Endothelial cell of umbilical vein (primary cell): Measurements from ENCODE around the gene MRPS6. TPM values are rescaled to one million over a fixed set of nuclear protein-coding genes. Genes with fewer than 3 reads are reported as not detected.

Experiments
- BruUV-seq: library from RNA; stranded (reverse); fragments of 400-500 nt; replicated peaks from 2 replicates; lab custom pipeline; 2021; lab: Mats Ljungman, UMichigan
- CTCF ChIA-PET: fragments of 300-600, 350-600 bp; sonication (Branson Sonifier 250); formaldehyde crosslinking; loops from one replicate; lab custom pipeline; 2021; ENCODE audit warnings: antibody characterized with exemption, inconsistent platforms; lab: Charles Lee
- POLR2A ChIA-PET: fragments of 300-600, 350-600 bp; sonication (Branson Sonifier 250); formaldehyde crosslinking; loops from one replicate; lab custom pipeline; 2021; ENCODE audit warnings: antibody characterized with exemption, inconsistent platforms; lab: Charles Lee
- DNase-seq: peaks from one replicate; pipeline ENCODE4 v3.0.0-alpha.2; 2011; ENCODE audit warnings: low read depth, low spot score
- FAIRE-seq: peaks from 2 replicates; lab custom pipeline; 2011; peaks lifted over from hg19 to GRCh38; lab: Jason Lieb, UNC
- H2AFZ ChIP-seq: 2 replicates; pipeline ENCODE4 v1.6.0; 2012; ENCODE audit warnings: low read depth, low read length, control low read depth, inconsistent platforms
- H3K27ac ChIP-seq: 2 replicates; pipeline ENCODE4 v1.5.1; 2011; ENCODE audit warnings: low read depth, mild to moderate bottlenecking, control low read depth, low read length, moderate library complexity; ENCODE audit not compliant: insufficient read depth
- H3K27me3 ChIP-seq, 2 experiments: 2 replicates each; pipeline versions ENCODE4 v1.6.0 to v1.6.1; 2011; ENCODE audit warnings: low read length in 2 of 2, mixed read lengths in 1 of 2; ENCODE audit not compliant: control insufficient read depth in 2 of 2, insufficient read depth in 2 of 2
- H3K36me3 ChIP-seq, 2 experiments: 2 replicates in 1 of 2; 3 replicates in 1 of 2; pipeline ENCODE4 v1.5.1; 2011; ENCODE audit warnings: low read length in 2 of 2, mild to moderate bottlenecking in 1 of 2, moderate library complexity in 1 of 2; ENCODE audit not compliant: control insufficient read depth in 2 of 2, insufficient read depth in 2 of 2; ENCODE audit errors: extremely low read depth in 1 of 2
- H3K4me1 ChIP-seq: 3 replicates; pipeline ENCODE4 v1.5.1; 2011; ENCODE audit warnings: mild to moderate bottlenecking, low read length; ENCODE audit not compliant: control insufficient read depth, insufficient read depth; ENCODE audit errors: extremely low read depth
- H3K4me2 ChIP-seq: 2 replicates; pipeline ENCODE4 v1.6.1; 2011; ENCODE audit warnings: low read length, control low read depth, mixed read lengths; ENCODE audit not compliant: insufficient read depth
- H3K4me3 ChIP-seq, 3 experiments: fragments of 200-600 bp in 1 of 3; sonication (generic), shearing (Covaris generic) in 1 of 3; replicated peaks in 1 of 3; 2 replicates each; pipeline ENCODE4 v1.5.1; 2011 to 2016; ENCODE audit warnings: control low read depth in 3 of 3, low read length in 3 of 3, mild to moderate bottlenecking in 2 of 3, inconsistent platforms in 1 of 3, low read depth in 1 of 3, moderate library complexity in 1 of 3; ENCODE audit not compliant: insufficient read depth in 1 of 3
- H3K79me2 ChIP-seq: 2 replicates; pipeline ENCODE4 v1.6.0; 2012; ENCODE audit warnings: low read length, inconsistent platforms; ENCODE audit not compliant: control insufficient read depth, insufficient read depth
- H3K9ac ChIP-seq: replicated peaks from 2 replicates; pipeline ENCODE3; 2011; ENCODE audit warnings: low read length, control low read depth; ENCODE audit not compliant: insufficient read depth; ENCODE audit errors: extremely low read depth
- H3K9me1 ChIP-seq: replicated peaks from 3 replicates; pipeline ENCODE4 v1.6.0; 2011; ENCODE audit warnings: mild to moderate bottlenecking, low read length; ENCODE audit not compliant: control insufficient read depth, insufficient read depth; ENCODE audit errors: extremely low read depth
- H3K9me3 ChIP-seq: replicated peaks from 2 replicates; pipeline ENCODE4 v1.5.1; 2012; ENCODE audit warnings: low read length, inconsistent platforms; ENCODE audit not compliant: control insufficient read depth, insufficient read depth
- H4K20me1 ChIP-seq: replicated peaks from 2 replicates; pipeline ENCODE3; 2011; ENCODE audit warnings: mild to moderate bottlenecking, low read length; ENCODE audit not compliant: control insufficient read depth, insufficient read depth; ENCODE audit errors: extremely low read depth
- EZH2 ChIP-seq: IDR thresholded peaks from 2 replicates; pipeline ENCODE4 v1.6.1; 2012; ENCODE audit warnings: borderline replicate concordance, low read depth, mild to moderate bottlenecking, moderate library complexity, low read length, inconsistent platforms; ENCODE audit not compliant: severe bottlenecking
- FOS ChIP-seq: IDR thresholded peaks from 2 replicates; pipeline ENCODE4 v1.6.1; 2011; ENCODE audit warnings: mild to moderate bottlenecking, low read length, moderate library complexity, borderline replicate concordance; ENCODE audit not compliant: insufficient read depth
- GATA2 ChIP-seq: IDR thresholded peaks from 2 replicates; pipeline ENCODE4 v1.7.0; 2011; ENCODE audit warnings: low read depth, mild to moderate bottlenecking, moderate library complexity, mixed read lengths, low read length; ENCODE audit not compliant: insufficient read length, insufficient read depth
- JUN ChIP-seq: IDR thresholded peaks from 2 replicates; pipeline ENCODE4 v1.6.1; 2011; ENCODE audit warnings: borderline replicate concordance, low read depth; ENCODE audit not compliant: insufficient read length, insufficient read depth
- MYC ChIP-seq: IDR thresholded peaks from one replicate; pipeline ENCODE4 v1.6.1; 2011; ENCODE audit warnings: mild to moderate bottlenecking, low read depth, low read length
- POLR2A ChIP-seq: IDR thresholded peaks from 2 replicates; pipeline ENCODE4 v1.6.1; 2012; ENCODE audit warnings: low read depth, mild to moderate bottlenecking, control low read depth, low read length
- POLR2AphosphoS5 ChIP-seq: IDR thresholded peaks from 2 replicates; pipeline ENCODE4 v1.6.1; 2012; ENCODE audit warnings: low read depth, mild to moderate bottlenecking, control low read depth, low read length, moderate library complexity; ENCODE audit not compliant: insufficient read depth
- dilution Hi-C: fragments of 300-500 bp; cut with MboI; formaldehyde crosslinking; loops from one replicate; pipeline ENCODE4 v1.15.0; 2019; ENCODE audit warnings: low sequenced_read_pairs; ENCODE audit not compliant: extremely low pct_ligation_motif_present
- intact Hi-C: fragments of 100-400 bp; cut with micrococcal nuclease; formaldehyde crosslinking; loops from one replicate; pipeline ENCODE4 v1.10.0; 2022
- polyA plus RNA-seq, 4 experiments: library from polyadenylated mRNA; depleted of rRNA in 3 of 4; stranded (reverse) in 3 of 4; unstranded in 1 of 4; fragments of >200 nt; gene quantifications; 2 replicates each; pipeline versions ENCODE4 v1.2.1 to v1.2.3, GENCODE V29; 2011 to 2012; ENCODE audit warnings: missing spikeins in 1 of 4
- total RNA-seq: library from RNA; stranded (reverse); gene quantifications from 2 replicates; pipeline ENCODE4 v1.2.3, GENCODE V29; 2021
- TF ChIP-seq, protein P1 (sequence below), 2 donors: IDR thresholded peaks; 1 replicate in 1 of 2; 2 replicates in 1 of 2; pipeline ENCODE4 v1.5.1; 2011; ENCODE audit warnings: low read length in 2 of 2, mild to moderate bottlenecking in 2 of 2, moderate library complexity in 2 of 2, control low read depth in 1 of 2, inconsistent platforms in 1 of 2, low read depth in 1 of 2; ENCODE audit not compliant: insufficient read depth in 1 of 2; ENCODE audit errors: extremely low read depth in 1 of 2
- TF ChIP-seq, protein P2 (sequence below): IDR thresholded peaks from 2 replicates; pipeline ENCODE4 v1.6.1; 2011; ENCODE audit not compliant: insufficient read depth, insufficient read length

MRPS6 gene
- total and polyA plus RNA-seq, 2 donors (not counting 3 experiments of a cell fraction or from before 2014, with no cell fraction given), result 19.8 to 37.2 TPM

DNA sequence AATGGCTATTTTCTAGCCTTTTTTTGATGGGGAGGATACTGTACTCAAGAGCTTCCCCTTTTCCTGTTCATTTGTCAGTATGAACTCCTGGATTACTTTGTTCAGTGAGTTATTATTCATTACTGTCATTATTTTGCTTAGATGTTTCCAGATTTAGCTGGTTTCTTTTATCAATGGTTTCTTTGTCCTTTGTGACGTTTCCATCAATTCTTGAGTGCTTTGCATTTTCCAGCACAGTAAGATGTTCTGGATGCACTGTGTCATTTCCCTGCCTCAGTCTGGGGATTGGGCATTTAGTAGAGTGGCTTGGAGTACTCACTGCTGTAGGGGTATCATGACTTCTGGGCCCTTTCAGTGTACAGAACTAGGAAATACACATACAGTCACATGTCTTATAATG lies 34.2 kb downstream of the MRPS6 start:
- DNase-seq (no peak), FAIRE-seq (no peak)
- TF ChIP-seq FOS (no peak), EZH2 (no peak), POLR2AphosphoS5 (no peak), GATA2 (no peak), POLR2A (no peak), MYC (no peak), JUN (no peak)
- TF ChIP-seq, protein P1, sequence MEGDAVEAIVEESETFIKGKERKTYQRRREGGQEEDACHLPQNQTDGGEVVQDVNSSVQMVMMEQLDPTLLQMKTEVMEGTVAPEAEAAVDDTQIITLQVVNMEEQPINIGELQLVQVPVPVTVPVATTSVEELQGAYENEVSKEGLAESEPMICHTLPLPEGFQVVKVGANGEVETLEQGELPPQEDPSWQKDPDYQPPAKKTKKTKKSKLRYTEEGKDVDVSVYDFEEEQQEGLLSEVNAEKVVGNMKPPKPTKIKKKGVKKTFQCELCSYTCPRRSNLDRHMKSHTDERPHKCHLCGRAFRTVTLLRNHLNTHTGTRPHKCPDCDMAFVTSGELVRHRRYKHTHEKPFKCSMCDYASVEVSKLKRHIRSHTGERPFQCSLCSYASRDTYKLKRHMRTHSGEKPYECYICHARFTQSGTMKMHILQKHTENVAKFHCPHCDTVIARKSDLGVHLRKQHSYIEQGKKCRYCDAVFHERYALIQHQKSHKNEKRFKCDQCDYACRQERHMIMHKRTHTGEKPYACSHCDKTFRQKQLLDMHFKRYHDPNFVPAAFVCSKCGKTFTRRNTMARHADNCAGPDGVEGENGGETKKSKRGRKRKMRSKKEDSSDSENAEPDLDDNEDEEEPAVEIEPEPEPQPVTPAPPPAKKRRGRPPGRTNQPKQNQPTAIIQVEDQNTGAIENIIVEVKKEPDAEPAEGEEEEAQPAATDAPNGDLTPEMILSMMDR (IDR thresholded peaks at IDR 0.05; ENCODE audit: extremely low read depth in 1 of 2, insufficient read depth in 1 of 2, low read depth in 1 of 2, low read length in 2 of 2), result no peak
- TF ChIP-seq, protein P2, sequence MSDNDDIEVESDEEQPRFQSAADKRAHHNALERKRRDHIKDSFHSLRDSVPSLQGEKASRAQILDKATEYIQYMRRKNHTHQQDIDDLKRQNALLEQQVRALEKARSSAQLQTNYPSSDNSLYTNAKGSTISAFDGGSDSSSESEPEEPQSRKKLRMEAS, result no peak
- no peak overlapping the region for H3K4me3 ChIP-seq
- H3K4me1 ChIP-seq, result no peaks in the 10 kb centered on the region
- H3K27ac ChIP-seq, result no peak overlapping the region
- intact Hi-C loops, result no loop called here
- no peaks in the 10 kb centered on the region for H3K27me3 ChIP-seq
- dilution Hi-C loops, result no loop called here
- no peaks in the 10 kb centered on the region for H4K20me1 ChIP-seq
- ChIA-PET CTCF (no interaction called here), POLR2A (no interaction called here)
- no TSS peak for BruUV-seq
- H3K9ac ChIP-seq, result no peak overlapping the region
- no peaks in the 10 kb centered on the region for H3K9me3 ChIP-seq
- no peak overlapping the region for H2AFZ ChIP-seq
- H3K36me3 ChIP-seq, result no peaks in the 10 kb centered on the region
- no peak overlapping the region for H3K4me2 ChIP-seq
- H3K79me2 ChIP-seq, result no peaks in the 10 kb centered on the region
- H3K9me1 ChIP-seq, result no peaks in the 10 kb centered on the region
